Measurements from ENCODE around the gene KNDC1.
"Not testable (repeated sequence)": the region's sequence is repeated elsewhere in the genome, so short reads cannot be mapped to it uniquely, and the experiment has no call there.

DNA sequence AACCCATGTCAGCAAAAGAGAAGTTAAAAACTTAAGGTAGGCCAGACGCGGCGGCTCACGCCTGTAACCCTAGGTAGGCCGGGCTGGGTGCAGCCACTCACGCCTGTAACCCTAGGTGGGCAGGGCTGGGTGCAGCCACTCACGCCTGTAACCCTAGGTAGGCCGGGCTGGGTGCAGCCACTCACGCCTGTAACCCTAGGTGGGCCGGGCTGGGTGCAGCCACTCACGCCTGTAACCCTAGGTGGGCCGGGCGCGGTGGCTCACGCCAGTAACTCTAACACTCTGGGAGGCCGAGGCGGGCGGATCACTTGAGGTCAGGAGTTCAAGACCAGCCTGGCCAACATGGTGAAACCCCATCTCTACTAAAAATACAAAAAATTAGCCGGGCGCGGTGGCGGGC lies 61.7 kb downstream of the KNDC1 start:
- not testable (repeated sequence) for TF ChIP-seq EZH2 (IDR thresholded peaks at IDR 0.05; ENCODE audit: borderline replicate concordance, low read length)
- TF ChIP-seq, protein P1, sequence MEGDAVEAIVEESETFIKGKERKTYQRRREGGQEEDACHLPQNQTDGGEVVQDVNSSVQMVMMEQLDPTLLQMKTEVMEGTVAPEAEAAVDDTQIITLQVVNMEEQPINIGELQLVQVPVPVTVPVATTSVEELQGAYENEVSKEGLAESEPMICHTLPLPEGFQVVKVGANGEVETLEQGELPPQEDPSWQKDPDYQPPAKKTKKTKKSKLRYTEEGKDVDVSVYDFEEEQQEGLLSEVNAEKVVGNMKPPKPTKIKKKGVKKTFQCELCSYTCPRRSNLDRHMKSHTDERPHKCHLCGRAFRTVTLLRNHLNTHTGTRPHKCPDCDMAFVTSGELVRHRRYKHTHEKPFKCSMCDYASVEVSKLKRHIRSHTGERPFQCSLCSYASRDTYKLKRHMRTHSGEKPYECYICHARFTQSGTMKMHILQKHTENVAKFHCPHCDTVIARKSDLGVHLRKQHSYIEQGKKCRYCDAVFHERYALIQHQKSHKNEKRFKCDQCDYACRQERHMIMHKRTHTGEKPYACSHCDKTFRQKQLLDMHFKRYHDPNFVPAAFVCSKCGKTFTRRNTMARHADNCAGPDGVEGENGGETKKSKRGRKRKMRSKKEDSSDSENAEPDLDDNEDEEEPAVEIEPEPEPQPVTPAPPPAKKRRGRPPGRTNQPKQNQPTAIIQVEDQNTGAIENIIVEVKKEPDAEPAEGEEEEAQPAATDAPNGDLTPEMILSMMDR (IDR thresholded peaks at IDR 0.05; ENCODE audit: low read length) = not testable (repeated sequence)
